RPMI7951 (cell line): ENCODE results near the gene GALNT8. TPM values are rescaled to one million over a fixed set of nuclear protein-coding genes. Genes with fewer than 3 reads are reported as not detected.
A peak's percentile ranks its signal among the peaks of the same experiment; 100 is the strongest.
"Not testable (repeated sequence)": the region's sequence is repeated elsewhere in the genome, so short reads cannot be mapped to it uniquely, and the experiment has no call there.

Source experiments
- DNase-seq: peaks from one replicate; pipeline ENCODE4 v3.0.0-alpha.2; 2012; ENCODE audit warnings: low read depth
- total RNA-seq: library from RNA; depleted of rRNA; stranded (reverse); fragments of >200 nt; shearing (Covaris generic); gene quantifications from 2 replicates; pipeline ENCODE4 v1.2.3, GENCODE V29; 2014

Gene GALNT8
- total RNA-seq, 1 experiment from 2014 or later, result not detected

DNA sequence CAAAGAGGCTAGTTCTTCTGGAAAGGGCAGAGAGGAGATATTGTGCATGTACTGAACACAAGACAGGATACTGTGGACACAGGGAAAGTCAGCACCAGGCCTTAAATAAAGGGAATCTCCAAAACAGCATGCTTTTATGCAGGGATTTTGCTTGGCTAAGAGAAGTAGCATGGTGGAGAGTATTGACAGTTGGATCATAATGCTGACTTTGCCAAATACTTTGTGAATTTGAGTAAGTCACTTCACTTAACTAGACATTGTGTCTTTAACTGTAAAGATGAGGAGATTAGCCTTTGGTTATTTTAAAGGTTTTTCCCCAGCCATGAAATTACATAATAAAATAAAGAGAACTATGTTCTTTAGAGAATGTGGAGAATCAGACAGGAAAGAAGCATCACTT, 24.5 kb downstream of the GALNT8 start:
- DNase-seq, result no peak

DNA sequence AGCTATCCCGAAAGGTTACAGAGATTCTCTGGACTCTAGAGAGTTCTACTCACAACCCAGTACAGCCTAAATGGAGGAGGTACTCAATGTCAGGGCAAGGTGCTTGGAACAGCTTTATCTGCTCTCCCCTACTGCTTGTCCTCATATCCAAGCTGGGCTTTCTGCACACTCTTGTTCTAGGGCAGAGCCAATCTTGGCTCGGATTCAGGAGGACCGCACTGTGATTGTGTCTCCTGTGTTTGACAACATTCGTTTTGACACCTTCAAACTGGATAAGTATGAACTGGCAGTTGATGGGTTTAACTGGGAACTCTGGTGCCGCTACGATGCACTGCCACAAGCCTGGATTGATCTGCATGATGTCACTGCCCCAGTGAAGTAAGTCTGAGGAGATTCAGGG, 25.0 kb downstream of the GALNT8 start:
- no peak for DNase-seq

DNA sequence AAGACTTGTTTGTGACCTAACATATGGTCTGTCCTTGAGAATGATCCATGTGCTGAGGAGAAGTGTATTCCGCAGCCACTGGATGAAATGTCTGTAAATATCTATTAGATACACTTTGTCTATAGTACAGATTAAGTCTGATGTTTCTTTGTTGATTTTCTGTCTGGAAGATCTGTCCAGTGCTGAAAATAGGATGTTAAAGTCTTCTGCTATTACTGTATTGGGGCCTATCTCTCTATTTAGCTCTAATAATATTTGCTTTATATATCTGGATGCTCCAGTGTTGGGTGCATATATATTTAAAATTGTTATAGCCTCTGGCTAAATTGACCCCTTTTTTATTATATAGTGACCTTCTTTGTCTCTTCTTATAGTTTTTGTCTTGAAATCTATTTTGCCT, 31.5 kb downstream of the GALNT8 start:
- DNase-seq, result not testable (repeated sequence)

DNA sequence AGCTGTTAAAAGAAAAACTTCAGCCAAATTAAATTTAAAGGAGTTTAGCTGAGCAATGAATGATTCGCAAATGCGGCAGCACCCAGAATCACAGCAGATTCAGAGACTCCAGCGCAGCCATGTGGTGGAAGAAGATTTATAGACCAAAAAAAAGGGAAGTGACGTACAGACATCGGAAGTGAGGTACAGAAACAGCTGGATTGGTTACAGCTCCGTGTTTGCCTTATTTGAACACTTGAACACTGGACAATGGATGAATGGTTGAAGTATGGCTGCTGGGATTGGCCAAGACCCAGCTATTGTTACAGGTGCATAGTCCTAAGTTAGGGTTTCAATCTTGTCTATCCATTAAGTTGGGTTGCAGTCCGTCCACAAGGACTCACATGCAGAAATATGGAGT, 42.6 kb downstream of the GALNT8 start:
- no peak for DNase-seq

DNA sequence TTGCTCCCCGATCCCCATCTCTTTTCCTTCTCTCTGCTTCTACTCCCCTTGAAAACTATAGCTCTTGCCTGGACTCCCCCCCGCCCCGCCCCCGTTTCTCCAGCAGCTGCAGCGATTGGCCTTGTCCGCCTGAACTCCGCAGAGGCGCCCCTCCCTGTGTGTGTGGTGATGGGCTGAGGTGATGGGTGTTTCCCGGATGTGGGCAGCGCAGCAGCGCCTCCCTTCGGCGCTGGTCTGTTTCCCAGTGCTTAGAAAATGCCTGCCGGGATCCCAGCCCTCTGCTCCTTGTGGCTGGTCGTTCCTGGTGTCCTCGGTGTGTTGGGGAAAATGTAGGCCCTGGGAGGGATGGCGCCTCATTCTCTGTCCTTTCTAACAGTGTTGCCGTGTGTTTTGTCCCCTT, 43.3 kb downstream of the GALNT8 start:
- DNase-seq, result no peak

DNA sequence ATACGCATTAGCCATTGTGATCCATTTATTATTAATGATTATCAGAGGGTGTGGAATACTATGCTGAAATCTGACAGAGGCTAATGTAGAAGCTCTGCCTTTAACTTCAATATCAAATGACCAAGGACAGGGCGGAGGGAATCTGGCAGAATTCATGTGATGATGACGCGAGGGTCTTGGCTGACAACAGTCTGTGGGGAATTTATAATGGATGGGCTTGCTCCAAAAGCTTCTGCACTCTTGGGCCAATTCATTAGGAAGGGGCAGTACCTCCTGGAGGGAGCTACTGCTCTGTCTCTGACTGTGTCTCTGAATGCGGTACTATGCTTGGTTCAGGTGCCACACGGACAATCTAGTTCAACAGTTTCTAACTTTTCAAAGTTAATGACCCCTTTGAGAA, 46.2 kb downstream of the GALNT8 start:
- no peak for DNase-seq

DNA sequence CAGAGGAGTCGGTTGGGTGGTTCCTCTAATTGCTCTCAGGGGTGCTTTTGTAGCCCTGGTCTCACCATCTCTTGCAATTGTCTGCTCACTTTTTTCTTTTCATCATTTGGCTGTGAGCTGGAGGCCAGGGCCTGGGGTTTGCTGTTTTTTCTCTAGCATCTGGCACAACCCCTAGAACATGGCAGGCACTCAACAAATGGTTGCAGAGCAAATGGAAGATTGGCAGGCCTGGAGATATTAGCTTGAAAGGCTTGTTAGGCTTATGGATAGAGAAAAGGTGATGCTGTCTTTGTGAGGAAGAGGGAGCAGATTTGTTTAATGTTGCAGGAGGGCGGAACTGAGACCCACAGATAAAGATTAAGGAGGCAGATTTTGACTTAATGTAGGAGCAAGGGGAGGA, 47.0 kb downstream of the GALNT8 start:
- DNase-seq, result no peak

DNA sequence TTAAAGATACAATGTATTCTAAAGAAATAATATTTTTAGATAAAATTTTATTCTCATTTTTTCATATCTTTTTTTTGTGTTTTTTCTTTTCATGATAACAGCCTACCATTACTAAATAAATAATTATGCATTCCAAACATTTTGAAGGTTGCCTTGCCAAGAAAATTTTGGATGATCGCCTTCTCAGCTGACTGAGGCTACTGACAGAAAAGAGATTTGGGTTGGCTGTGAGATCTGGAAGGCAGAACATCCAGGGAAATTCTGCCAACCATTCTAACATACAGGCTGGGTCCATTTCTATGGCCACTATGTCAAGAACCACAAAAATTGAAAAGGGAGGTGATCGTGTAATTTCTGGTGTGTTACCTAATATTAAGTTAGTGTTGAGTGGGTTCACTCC, 48.1 kb downstream of the GALNT8 start:
- DNase-seq, result no peak

DNA sequence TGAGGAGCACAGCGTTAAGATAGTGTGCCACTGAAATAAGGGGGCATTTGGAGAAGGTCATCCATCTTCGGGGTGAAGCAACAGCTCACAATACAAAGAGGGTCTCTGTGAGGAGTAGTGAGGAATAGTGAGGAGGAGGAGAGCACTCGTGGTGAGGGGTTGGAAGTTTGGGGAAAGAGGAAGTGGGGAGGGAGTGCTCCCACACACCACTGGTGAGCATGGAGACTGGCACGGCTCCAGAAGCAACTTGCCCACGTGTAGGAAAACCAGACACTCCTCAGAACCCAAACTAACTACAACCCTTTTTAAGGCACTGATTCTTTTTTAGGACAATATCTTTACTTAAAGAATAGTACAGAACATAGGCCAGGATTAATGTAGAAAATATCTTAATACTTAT, 48.9 kb downstream of the GALNT8 start:
- no peak for DNase-seq

DNA sequence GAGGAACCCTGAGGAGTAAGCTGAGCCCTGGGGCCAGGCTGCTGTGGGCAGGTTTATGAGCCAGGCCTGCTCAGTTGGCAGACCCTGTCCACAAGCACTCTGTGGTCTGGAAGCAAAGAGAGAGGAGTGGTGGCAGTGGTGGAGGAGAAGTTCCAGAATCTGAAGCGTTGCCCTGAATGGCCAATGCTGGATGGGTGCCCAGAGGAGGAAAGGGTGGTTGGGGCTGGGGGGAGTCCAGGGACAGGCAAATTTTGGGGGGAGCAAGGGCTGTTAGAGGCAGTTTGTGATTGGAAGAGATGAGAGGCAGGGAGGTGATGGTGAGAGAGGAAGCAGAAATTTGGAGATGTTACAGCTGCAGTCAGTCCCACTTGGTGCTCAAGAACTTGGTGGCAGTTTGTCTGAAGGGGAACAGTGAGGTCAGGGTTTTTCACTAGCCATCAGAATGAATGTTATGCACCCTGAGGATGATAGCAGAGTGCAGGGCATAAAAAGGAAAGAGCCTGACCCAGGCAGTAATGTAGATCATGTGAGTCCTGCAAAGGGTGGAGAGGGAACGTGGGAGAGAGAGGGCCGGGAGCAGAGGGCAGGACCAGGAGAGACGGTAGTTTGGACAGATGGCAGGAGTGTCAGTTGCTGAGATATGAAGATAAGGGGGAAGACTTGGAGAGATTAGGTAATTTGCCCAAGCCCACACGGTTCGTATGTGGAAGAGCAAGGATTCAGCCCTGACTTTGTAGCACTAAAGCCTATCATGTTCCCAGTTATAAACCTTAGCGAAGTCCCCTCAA, 51.2 kb downstream of the GALNT8 start:
- no peak for DNase-seq

DNA sequence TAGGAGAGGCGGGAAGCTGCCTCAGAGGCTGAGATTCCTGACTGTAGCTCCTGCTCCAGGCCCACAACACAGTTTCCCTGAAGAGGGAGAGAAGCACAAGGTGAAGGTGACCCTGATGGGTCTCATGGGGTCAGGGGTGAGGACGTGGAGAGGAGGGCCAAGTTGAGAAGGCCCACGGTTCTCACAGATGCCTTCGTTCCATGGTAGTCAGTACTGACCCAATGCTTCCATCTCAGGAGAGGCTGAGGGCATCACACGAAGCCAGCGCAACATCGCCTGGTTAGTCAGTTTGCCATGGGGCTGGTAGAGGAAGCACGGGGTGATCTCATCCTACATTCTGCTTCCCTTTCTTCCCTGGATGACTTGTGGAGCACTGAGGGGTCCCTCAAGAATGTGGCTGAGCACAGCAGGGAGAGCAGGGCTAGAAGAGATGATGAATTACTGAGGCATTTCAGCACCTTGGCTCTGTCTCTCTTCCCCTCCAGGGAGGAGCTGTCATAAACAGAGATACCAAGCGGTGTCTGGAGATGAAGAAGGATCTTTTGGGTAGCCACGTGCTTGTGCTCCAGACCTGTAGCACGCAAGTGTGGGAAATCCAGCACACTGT, 51.9 kb downstream of the GALNT8 start:
- no peak for DNase-seq

DNA sequence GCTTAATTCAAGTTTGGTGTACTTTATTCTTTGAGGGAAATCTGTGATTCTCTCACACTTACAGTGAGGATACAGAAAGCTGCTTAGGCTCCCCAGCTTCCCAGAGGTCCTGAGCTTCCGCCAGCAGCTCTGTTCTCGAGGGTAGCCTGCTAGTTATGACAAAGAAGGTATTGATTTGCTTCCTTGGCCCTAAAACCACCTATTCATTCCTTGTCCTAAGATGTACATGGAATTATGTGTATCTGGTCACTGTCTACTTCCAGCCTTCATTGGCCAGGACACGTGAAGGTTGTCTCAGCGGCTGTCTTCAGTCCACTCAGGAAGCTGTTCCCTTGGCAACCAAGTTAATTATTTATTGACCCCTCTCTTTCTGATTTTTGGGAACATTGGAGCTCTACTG, 55.7 kb downstream of the GALNT8 start:
- no peak for DNase-seq

DNA sequence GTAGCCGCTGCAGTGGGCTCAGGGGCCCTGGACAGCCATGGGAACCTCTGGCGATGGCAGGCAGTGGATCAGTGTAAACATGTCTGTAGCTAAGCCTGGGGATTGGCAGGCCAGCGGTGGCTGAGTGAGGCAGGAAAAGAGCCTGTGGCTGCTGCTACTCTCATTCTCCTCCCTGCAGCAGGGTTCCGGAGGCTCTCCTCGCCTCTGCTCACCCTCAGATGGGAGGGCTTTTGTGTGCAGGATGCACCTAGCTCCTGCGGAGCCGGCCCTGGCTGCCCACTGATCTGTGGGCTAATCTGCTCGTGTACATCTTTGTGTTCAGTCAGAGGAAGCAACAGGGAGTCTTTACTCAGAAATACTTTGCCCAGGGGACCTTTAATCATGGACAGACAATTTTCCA, 59.5 kb downstream of the GALNT8 start:
- no peak for DNase-seq

DNA sequence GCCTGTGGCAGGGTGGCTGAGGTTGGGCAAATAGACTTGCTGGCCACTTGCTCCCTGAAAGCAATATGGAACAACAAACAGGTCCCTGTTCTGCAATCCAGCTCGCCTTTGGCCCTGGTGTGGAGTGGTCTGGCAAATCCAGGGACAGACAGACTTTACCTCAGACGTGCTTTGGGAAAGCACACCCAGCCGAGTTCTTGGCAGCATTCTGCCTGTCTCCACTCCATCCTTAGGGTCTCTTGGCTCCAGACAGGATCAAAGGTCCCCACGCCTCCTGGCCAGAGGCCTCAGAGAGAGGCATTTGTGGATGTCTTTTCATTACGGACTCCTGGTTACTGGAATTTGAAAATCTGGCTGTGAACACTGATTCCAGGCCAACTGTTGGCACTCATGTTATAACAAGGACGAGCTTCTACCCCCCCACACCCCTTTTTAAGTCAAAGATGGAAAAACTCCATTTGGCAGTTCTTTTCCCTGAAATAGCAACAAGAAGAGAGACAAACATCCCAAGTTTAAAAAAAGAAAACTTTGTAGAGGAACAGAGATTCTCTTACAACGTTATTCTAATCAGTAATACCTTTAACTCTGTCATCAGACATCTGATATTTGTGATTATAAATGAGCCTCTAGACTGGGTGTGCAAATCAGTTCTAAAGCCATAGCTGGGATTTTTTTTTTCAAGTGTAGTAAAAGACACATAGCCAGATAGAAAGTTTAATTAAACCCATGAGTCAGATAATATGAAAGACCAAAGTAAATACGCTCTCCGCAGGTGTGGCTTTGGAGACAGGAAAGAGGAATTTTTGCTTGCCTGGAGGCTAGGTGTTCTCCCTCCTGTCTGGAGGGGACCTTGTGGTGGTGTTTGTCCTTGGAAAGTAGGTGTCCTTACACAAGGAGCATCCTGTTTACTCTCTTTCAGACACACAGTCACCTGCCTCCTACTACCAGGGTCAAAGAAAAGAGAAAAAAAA, 60.7 kb downstream of the GALNT8 start:
- DNase-seq, result no peak

DNA sequence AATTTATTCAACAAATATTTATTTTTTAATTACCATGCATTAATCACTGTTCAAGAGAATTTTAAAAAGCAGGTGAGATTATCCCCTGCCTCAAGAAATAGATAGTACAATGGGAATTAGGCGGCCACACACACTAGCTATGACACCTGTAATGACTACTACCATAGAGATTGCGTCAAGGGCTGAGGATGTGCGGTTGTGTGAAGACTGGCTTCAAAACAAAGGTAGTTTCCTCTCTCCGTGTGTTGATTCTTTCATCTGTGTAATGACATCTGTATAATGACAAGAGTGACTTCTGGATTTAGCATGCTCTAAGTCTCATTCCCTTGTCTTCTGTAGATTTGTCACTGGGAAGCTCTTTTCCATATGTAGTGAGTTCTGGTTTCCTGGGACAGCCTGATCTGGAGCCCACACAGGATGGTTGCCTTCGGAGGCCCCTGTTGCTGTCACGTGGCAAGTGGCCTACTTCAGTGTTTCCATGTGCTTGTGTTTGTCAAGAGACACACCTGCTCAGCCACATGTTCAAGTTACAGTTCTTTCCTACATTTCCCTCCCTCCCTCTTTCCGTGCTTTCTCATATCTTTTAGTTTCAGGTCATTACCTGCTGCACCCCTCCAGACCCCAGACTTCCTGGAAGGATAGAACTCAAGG, 64.3 kb downstream of the GALNT8 start:
- DNase-seq, result no peak

DNA sequence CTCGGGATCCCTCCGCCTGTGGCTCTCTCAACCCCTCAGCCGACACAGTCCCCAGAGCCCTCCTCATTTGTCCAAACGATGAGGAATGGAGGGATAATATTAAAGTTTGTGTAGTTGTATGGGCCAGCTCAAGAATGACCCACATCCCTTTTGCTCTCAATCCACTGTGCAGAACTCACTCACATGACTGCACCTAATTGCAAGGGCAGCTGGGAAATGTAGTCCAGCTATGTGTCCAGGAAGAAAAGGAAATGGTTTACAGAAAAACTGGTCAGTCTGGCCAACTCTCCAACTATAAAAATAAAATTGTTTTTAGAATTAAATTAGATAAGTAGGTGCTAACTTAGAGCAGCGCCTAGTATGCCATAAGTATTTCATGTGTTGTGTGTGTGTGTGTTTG, 66.6 kb downstream of the GALNT8 start:
- DNase-seq, result no peak

DNA sequence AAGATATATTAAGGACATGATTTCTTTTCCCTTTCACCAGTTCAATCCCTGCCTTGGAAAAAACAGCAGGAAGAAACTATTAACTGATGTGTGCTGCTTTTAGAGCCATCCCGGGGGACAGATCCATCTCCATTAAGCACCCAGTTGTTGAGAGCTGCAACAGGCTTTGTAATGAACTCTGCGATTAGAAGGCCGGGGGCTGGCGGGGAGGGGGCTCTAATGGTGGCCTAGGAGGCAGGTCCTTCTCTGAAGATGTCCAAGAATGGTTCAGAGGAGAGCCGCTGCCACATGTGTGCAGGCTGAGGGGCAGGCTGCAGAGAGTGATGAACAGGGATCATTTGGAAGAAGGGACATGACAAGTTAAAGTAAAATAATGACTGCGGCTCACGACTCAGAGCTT, 67.8 kb downstream of the GALNT8 start:
- DNase-seq, result no peak

DNA sequence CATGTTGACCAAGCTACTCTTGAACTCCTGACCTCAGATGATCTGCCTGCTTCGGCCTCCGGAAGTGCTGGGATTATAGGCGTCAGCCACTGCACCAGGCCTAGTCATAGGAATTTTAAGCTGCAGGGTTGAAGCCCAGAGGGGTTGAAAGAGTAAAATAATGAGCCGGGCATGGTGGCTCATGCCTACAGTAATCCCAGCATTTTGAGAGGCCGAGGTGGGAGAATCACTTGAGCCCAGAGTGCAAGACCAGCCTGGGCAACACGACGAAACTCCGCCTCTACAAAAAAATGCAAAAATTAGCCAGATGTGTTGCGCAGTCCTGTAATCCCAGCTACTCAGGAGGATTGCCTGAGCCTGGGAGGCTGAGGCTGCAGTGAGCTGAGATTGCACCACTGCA, 69.6 kb downstream of the GALNT8 start:
- DNase-seq, result peak; percentile 5

DNA sequence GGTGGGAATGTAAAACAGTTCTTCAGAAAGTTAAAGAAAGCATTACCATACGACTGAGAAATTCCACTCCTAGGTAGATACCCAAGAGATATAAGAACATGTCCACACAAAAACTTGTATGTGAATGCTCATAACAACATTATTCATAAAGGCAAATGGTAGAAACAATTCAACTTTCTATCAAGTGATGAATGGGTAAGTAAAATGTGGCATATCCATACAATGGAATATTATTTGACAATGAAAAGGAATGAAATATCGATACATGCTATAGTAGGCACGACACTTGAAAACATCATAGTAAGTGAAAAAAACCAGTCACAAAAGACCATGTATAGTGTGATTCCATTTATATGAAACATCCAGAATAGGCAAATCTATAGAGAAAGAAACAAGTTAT, 71.3 kb downstream of the GALNT8 start:
- no peak for DNase-seq

DNA sequence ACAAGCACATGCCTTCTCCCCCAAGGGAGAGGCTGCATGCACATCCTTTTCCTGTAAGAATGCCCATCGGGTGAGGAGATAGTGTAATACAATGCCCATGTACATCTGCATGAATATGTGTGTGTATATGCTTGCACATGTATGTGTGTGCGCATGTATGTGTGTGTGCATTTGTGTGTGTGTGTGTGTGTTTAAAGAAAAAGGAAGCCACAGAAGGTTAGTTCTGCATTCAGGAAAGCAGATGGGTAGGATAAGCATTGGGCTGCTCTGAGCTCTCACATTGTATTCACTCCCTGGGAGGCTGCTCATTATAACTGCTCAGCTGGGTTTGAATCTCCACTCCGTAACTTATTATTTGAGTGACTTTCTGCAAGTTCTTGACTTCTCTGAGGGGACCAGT, 74.3 kb downstream of the GALNT8 start:
- no peak for DNase-seq

DNA sequence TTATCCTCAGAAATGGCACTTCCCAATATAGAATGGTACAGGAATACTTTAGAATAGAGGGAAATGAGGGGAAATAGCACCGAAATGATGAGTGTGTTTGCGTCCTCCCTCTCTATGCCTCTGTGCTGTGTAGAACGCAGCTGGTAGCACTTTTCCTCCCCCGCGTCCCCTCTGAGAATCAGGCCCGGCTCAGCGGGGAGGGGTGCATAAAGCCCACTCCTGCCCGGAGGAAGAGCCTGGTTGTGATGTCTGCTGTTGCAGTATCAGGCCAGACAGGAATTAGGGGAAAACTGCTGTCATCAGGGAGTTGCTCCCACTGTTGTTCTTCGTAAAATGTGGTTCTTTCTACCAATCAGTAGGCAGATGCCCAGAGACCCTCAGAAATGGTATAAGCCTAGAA, 76.0 kb downstream of the GALNT8 start:
- DNase-seq, result no peak
